ENCODE measurements around the gene COL25A1.

DNA sequence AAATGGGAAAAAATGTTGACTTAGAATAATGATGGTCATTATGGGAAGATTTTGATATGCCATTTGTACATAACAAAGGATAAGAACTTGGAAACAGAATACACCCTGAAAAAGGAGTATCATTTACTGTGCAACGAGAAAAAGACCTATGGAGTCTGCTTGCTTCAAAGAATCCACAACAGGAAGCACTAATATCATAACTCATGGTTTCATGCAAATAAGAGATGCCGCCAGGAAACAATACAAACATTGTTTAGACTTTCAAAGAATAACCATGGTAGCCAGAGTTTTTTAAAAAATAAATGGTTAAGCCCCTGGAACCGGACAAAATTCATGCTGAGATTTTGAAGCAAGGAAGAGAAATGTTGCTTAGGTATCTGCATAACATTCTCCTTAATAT is 399.7 kb downstream of the COL25A1 start:
- TF ChIP-seq CTCF (IDR thresholded peaks at IDR 0.05) (no peak), SIN3A (IDR thresholded peaks at IDR 0.05; ENCODE audit: borderline replicate concordance, insufficient read depth, low read depth, low read length) (no peak), POLR2AphosphoS5 (IDR thresholded peaks at IDR 0.05; ENCODE audit: low read depth, low read length) (no peak)
- TF ChIP-seq, protein P1, sequence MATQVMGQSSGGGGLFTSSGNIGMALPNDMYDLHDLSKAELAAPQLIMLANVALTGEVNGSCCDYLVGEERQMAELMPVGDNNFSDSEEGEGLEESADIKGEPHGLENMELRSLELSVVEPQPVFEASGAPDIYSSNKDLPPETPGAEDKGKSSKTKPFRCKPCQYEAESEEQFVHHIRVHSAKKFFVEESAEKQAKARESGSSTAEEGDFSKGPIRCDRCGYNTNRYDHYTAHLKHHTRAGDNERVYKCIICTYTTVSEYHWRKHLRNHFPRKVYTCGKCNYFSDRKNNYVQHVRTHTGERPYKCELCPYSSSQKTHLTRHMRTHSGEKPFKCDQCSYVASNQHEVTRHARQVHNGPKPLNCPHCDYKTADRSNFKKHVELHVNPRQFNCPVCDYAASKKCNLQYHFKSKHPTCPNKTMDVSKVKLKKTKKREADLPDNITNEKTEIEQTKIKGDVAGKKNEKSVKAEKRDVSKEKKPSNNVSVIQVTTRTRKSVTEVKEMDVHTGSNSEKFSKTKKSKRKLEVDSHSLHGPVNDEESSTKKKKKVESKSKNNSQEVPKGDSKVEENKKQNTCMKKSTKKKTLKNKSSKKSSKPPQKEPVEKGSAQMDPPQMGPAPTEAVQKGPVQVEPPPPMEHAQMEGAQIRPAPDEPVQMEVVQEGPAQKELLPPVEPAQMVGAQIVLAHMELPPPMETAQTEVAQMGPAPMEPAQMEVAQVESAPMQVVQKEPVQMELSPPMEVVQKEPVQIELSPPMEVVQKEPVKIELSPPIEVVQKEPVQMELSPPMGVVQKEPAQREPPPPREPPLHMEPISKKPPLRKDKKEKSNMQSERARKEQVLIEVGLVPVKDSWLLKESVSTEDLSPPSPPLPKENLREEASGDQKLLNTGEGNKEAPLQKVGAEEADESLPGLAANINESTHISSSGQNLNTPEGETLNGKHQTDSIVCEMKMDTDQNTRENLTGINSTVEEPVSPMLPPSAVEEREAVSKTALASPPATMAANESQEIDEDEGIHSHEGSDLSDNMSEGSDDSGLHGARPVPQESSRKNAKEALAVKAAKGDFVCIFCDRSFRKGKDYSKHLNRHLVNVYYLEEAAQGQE (IDR thresholded peaks at IDR 0.05; ENCODE audit: insufficient read depth in 1 of 2, low read depth in 2 of 2, low read length in 1 of 2): no peak

Data from Panc1 (cell line).